Nephron (organoid): Measurements from ENCODE around the gene FCGBP.
A peak's percentile ranks its signal among the peaks of the same experiment; 100 is the strongest.

ENCODE experiments used
- H3K27ac Mint-ChIP-seq, 3 experiments: 2 replicates each; pipeline ENCODE4 v1.8.0; 2020; ENCODE audit warnings: mixed read lengths in 3 of 3, mild to moderate bottlenecking in 2 of 3, moderate library complexity in 1 of 3
- H3K27me3 Mint-ChIP-seq: 2 replicates; pipeline ENCODE4 v1.8.0; 2021; ENCODE audit warnings: low read depth, mild to moderate bottlenecking, moderate library complexity, mixed read lengths
- H3K36me3 Mint-ChIP-seq: 2 replicates; pipeline ENCODE4 v1.8.0; 2020; ENCODE audit warnings: low read depth, mixed read lengths
- H3K4me1 Mint-ChIP-seq: 2 replicates; pipeline ENCODE4 v1.8.0; 2020; ENCODE audit warnings: mixed read lengths
- H3K4me3 Mint-ChIP-seq, 3 experiments: 2 replicates each; pipeline ENCODE4 v1.8.0; 2020; ENCODE audit warnings: mild to moderate bottlenecking in 3 of 3, mixed read lengths in 3 of 3, moderate library complexity in 2 of 3
- H3K9me3 Mint-ChIP-seq: 2 replicates; pipeline ENCODE4 v1.8.0; 2020; ENCODE audit warnings: mixed read lengths
- TF ChIP-seq, protein P1 (sequence below), 3 experiments: fragments of 200-600 bp; sonication (generic); IDR thresholded peaks; one replicate each; pipeline ENCODE4 v1.5.0; 2021; ENCODE audit warnings: antibody characterized with exemption in 3 of 3; ENCODE audit not compliant: unreplicated experiment in 3 of 3

Gene FCGBP

DNA sequence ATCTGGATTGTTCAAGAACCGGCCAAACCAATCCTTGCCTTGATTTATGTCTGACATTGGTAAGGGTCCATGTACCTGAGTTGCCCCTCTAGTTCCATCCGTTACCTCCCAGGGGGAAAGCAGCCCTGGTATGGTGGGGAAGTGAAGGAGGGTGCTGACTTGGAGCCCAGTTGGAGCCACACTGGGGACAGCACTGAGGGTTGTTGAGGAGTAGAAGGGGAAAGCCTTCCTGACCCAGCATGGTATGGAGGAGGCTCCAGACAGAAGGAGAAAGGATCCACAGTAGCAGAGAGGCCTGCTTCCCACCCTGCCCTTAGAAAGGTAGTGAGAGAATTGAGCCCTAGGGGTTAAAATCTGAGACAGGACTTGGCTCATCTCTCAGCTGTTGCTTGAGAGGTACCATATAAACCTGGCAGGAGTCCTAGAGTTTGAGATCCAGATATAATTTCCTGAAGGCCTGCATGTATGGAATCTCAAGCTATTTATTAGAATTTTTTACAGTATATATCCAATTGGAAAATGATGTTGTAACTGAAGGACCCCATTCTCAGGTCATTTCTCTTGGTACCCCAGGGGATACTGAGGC is 16.7 kb upstream of the FCGBP start:
- Mint-ChIP-seq H3K27me3 (peaks cover 4% of the 10 kb centered on the region), H3K4me1 (no peaks in the 10 kb centered on the region), H3K9me3 (no peaks in the 10 kb centered on the region), H3K36me3 (no peaks in the 10 kb centered on the region), H3K27ac (no peak overlapping the region), H3K4me3 (no peak overlapping the region)
- TF ChIP-seq, protein P1, sequence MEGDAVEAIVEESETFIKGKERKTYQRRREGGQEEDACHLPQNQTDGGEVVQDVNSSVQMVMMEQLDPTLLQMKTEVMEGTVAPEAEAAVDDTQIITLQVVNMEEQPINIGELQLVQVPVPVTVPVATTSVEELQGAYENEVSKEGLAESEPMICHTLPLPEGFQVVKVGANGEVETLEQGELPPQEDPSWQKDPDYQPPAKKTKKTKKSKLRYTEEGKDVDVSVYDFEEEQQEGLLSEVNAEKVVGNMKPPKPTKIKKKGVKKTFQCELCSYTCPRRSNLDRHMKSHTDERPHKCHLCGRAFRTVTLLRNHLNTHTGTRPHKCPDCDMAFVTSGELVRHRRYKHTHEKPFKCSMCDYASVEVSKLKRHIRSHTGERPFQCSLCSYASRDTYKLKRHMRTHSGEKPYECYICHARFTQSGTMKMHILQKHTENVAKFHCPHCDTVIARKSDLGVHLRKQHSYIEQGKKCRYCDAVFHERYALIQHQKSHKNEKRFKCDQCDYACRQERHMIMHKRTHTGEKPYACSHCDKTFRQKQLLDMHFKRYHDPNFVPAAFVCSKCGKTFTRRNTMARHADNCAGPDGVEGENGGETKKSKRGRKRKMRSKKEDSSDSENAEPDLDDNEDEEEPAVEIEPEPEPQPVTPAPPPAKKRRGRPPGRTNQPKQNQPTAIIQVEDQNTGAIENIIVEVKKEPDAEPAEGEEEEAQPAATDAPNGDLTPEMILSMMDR (IDR thresholded peaks at IDR 0.05; ENCODE audit: unreplicated experiment in 3 of 3) = no peak

DNA sequence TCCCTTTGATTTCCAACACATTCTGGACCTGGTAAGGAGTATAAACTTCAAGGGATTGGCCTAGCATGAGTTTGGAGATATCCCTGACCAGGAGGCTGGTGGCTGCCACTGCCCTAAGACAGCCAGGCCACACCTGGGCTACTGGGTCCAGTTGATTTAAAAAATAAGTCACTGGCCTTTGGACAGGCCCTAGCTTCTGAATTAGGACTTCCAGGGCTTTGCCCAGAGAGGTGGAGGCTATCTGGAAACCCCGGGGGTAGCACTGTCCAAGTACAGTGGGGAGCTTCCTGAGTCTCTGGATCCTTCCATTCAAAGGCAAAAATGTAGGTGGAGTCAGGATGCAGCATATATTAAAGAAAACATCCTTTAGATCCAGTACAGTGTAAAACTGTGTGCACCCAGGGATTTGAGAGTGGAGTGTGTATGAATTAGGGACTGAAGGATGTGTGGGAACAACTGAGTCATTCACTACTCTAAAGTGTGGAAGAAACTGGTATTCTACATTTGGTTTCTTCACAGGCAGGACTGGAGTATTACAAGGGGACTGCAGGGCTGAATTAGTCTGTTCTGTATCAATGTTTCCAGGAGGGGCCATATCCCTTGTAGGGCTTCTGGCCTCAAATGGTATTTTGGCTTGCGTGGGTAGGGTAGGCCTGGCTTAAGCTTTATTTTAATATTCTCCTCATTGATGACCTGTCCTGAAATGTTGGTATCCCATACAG is 14.8 kb upstream of the FCGBP start:
- Mint-ChIP-seq H3K4me3 (no peak overlapping the region), H3K27me3 (peaks cover 4% of the 10 kb centered on the region), H3K27ac (no peak overlapping the region), H3K4me1 (peaks cover 3% of the 10 kb centered on the region), H3K36me3 (no peaks in the 10 kb centered on the region), H3K9me3 (no peaks in the 10 kb centered on the region)
- TF ChIP-seq, protein P1 (IDR thresholded peaks at IDR 0.05; ENCODE audit: unreplicated experiment in 3 of 3) = no peak

DNA sequence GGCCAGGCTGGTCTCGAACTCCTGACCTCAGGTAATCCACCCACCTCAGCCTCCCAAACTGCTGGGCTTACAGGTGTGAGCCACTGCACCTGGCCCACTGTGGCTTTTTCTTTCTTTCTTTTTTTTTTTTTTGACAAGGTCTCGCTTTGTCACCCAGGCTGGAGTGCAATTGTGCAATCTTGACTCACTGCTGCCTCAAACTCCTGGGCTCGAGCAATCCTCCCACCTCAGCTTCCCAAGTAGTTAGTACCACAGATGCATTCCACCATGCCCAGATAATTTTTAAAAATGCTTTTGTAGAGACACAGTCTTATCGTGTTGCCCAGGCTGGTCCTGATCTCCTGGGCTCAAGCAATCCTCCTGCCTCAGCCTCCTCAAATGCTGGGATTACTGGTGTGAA is 12.1 kb upstream of the FCGBP start:
- Mint-ChIP-seq H3K27ac (peak overlapping the region in 2 of 3 experiments; percentile 55 to 64), H3K27me3 (peaks cover 4% of the 10 kb centered on the region), H3K4me1 (peaks cover 22% of the 10 kb centered on the region), H3K4me3 (no peak overlapping the region), H3K36me3 (no peaks in the 10 kb centered on the region), H3K9me3 (no peaks in the 10 kb centered on the region)
- TF ChIP-seq, protein P1 (IDR thresholded peaks at IDR 0.05; ENCODE audit: unreplicated experiment in 3 of 3) = no peak

DNA sequence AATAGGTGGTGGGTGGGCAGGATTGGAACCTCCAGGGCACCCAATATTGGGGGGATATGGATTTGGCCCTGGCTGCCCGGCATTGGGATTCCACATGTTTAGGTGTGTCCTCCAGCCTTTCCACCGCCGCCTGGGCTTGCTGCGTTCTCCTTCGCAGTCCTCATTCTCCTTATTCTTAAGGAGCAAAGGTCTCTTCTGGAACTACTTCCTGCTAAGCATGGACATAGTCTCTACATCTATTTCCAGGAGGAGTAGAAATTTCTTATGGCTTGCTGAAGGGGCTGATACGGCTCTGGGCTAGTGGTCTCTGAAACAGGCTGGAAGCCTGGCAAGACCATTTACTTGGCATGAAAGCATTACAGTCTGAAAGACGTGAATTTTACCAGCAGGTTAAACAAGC is 9.2 kb upstream of the FCGBP start:
- H3K4me3 Mint-ChIP-seq = no peak overlapping the region
- peak overlapping the region; percentile 78 to 99 (median 98) for H3K27ac Mint-ChIP-seq
- H3K27me3 Mint-ChIP-seq = peaks cover 4% of the 10 kb centered on the region
- H3K36me3 Mint-ChIP-seq = no peaks in the 10 kb centered on the region
- TF ChIP-seq, protein P1 (IDR thresholded peaks at IDR 0.05; ENCODE audit: unreplicated experiment in 3 of 3) = no peak
- H3K4me1 Mint-ChIP-seq = peaks cover 26% of the 10 kb centered on the region
- peaks cover 14% of the 10 kb centered on the region for H3K9me3 Mint-ChIP-seq

DNA sequence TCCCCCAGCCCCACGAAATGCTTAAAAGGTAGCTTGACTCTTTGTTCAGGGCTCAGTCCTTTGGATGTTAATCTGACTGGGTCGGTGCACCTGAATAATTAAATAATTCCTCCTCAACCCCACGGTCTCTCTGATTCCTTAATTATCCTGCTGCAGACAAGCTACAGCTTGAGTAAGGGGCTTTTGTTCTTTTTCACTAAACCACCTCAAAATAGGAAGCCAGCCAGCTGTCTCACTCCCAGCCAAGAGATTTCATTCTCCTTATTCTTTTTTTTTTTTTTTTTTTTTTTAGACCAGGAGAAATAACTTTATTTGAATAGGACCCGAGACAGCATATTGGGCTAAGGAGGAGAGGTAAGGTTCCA is 7.9 kb upstream of the FCGBP start:
- Mint-ChIP-seq H3K4me1 (peaks cover 26% of the 10 kb centered on the region), H3K4me3 (peak overlapping the region in 2 of 3 experiments; percentile 11 to 31), H3K27ac (peak overlapping the region; percentile 88 to 99 (median 98)), H3K27me3 (no peaks in the 10 kb centered on the region), H3K36me3 (no peaks in the 10 kb centered on the region), H3K9me3 (peaks cover 14% of the 10 kb centered on the region)
- TF ChIP-seq, protein P1 (IDR thresholded peaks at IDR 0.05; ENCODE audit: unreplicated experiment in 3 of 3) = no peak
